Parathyroid adenoma (tissue), 2 donors: Measurements from ENCODE around the gene NRP2.

Source experiments
- H2AFZ ChIP-seq: fragments of 300-600 bp; sonication (generic); one replicate; pipeline ENCODE4 v1.7.0; 2017; ENCODE audit warnings: antibody characterized with exemption, mild to moderate bottlenecking
- H3K27ac ChIP-seq: fragments of 300-600 bp; sonication (generic); one replicate; pipeline ENCODE4 v1.7.0; 2017
- H3K27me3 ChIP-seq: fragments of 300-600 bp; sonication (generic); one replicate; pipeline ENCODE4 v1.7.0; 2017; ENCODE audit warnings: low read length; ENCODE audit not compliant: control insufficient read depth, insufficient read depth
- H3K36me3 ChIP-seq: fragments of 300-600 bp; sonication (generic); one replicate; pipeline ENCODE4 v1.7.0; 2017; ENCODE audit warnings: low read length; ENCODE audit not compliant: control insufficient read depth, insufficient read depth
- H3K4me1 ChIP-seq: fragments of 300-600 bp; sonication (generic); one replicate; pipeline ENCODE4 v1.7.0; 2017; ENCODE audit warnings: control low read depth
- H3K4me2 ChIP-seq: fragments of 300-600 bp; sonication (generic); one replicate; pipeline ENCODE4 v1.7.0; 2017; ENCODE audit warnings: low read length
- H3K4me3 ChIP-seq: fragments of 300-600 bp; sonication (generic); one replicate; pipeline ENCODE4 v1.7.0; 2017; ENCODE audit warnings: low read depth, low read length
- H3K79me2 ChIP-seq: fragments of 300-600 bp; sonication (generic); one replicate; pipeline ENCODE4 v1.7.0; 2017; ENCODE audit warnings: control low read depth
- H3K9ac ChIP-seq: fragments of 300-600 bp; sonication (generic); one replicate; pipeline ENCODE4 v1.7.0; 2017; ENCODE audit warnings: mild to moderate bottlenecking
- H3K9me3 ChIP-seq: fragments of 300-600 bp; sonication (generic); one replicate; pipeline ENCODE4 v1.7.0; 2017; ENCODE audit warnings: low read length; ENCODE audit not compliant: control insufficient read depth
- TF ChIP-seq, protein P1 (sequence below): fragments of 300-600 bp; sonication (generic); IDR thresholded peaks from one replicate; pipeline ENCODE4 v1.7.0; 2017; ENCODE audit warnings: antibody characterized with exemption, mild to moderate bottlenecking
- donor health status: primary hyperparathyroidism.

The NRP2 gene

DNA sequence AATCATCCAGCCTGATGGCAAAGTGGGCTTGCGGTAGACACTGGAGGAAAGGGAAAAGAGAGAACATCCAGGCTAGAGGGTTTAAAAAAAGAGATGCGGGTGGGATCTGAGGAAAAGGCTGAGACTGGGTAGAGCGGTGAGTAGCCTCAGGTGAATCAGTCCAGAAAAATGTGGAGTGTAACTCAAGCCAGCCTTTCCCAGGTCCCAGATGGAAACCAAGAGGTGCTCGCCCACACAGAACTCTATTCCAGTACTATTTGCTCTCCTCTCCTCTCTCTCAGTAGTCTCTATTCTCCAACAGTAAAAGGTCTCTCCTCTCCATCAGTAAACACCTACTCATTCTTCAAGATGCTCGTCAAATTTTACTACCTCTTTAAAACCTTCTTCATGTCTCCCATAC is 38.3 kb upstream of the NRP2 start:
- TF ChIP-seq, protein P1, sequence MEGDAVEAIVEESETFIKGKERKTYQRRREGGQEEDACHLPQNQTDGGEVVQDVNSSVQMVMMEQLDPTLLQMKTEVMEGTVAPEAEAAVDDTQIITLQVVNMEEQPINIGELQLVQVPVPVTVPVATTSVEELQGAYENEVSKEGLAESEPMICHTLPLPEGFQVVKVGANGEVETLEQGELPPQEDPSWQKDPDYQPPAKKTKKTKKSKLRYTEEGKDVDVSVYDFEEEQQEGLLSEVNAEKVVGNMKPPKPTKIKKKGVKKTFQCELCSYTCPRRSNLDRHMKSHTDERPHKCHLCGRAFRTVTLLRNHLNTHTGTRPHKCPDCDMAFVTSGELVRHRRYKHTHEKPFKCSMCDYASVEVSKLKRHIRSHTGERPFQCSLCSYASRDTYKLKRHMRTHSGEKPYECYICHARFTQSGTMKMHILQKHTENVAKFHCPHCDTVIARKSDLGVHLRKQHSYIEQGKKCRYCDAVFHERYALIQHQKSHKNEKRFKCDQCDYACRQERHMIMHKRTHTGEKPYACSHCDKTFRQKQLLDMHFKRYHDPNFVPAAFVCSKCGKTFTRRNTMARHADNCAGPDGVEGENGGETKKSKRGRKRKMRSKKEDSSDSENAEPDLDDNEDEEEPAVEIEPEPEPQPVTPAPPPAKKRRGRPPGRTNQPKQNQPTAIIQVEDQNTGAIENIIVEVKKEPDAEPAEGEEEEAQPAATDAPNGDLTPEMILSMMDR = no peak
- Histone ChIP-seq H3K27ac (no peak overlapping the region), H3K36me3 (no peaks in the 10 kb centered on the region), H3K79me2 (no peaks in the 10 kb centered on the region), H3K9ac (no peak overlapping the region), H3K4me2 (no peak overlapping the region), H3K9me3 (no peaks in the 10 kb centered on the region), H3K4me1 (no peaks in the 10 kb centered on the region), H3K27me3 (peaks cover 3% of the 10 kb centered on the region), H2AFZ (no peak overlapping the region), H3K4me3 (no peak overlapping the region)

DNA sequence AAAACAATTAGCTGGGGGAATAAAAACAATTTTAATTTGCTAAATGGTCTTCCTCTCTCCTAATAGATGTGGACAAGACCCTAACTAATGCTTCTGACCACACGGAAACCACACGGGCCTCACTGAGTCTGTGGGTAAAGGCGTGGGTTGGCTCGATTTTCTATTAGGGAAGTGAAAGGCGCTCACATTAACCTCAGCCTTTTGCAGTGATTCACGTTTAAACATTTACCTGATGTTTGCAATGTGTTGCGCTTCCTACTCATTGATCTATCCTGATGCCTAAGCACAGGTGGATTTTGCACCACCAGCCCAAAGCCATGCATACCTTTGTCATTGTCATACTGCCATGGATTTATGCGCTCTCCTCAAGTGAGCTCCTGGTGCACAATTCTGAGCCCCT is 35.6 kb upstream of the NRP2 start:
- peaks cover 3% of the 10 kb centered on the region for H3K27me3 ChIP-seq
- no peak overlapping the region for H3K4me3 ChIP-seq
- H3K4me1 ChIP-seq = no peaks in the 10 kb centered on the region
- no peak overlapping the region for H2AFZ ChIP-seq
- no peak overlapping the region for H3K4me2 ChIP-seq
- no peaks in the 10 kb centered on the region for H3K9me3 ChIP-seq
- H3K79me2 ChIP-seq = no peaks in the 10 kb centered on the region
- H3K27ac ChIP-seq = no peak overlapping the region
- H3K36me3 ChIP-seq = no peaks in the 10 kb centered on the region
- H3K9ac ChIP-seq = no peak overlapping the region
- TF ChIP-seq, protein P1 = no peak

DNA sequence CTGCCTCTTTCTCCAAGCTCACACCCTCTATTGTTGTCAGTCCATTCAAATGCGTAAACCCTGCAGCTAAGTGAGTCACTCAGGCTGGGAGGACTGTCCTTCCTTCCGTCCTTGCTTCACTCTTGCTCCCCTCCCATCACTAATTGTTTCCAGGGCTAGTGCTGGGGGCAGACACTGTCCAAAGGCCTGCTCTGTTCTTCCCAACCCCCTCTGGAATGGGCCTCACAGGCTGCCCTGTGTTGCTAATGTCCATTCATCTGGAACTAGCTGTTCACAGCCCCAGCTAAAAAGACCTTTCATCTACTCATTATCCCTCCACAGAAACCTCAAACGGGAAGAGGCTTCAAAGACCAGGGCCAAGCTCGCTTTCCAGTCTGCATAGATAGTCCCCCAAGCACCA is 31.9 kb upstream of the NRP2 start:
- Histone ChIP-seq H3K4me2 (no peak overlapping the region), H3K4me3 (no peak overlapping the region), H3K27ac (no peak overlapping the region), H3K27me3 (no peaks in the 10 kb centered on the region), H3K9ac (no peak overlapping the region), H2AFZ (no peak overlapping the region), H3K79me2 (no peaks in the 10 kb centered on the region), H3K4me1 (no peaks in the 10 kb centered on the region), H3K9me3 (no peaks in the 10 kb centered on the region), H3K36me3 (no peaks in the 10 kb centered on the region)
- TF ChIP-seq, protein P1 = no peak

DNA sequence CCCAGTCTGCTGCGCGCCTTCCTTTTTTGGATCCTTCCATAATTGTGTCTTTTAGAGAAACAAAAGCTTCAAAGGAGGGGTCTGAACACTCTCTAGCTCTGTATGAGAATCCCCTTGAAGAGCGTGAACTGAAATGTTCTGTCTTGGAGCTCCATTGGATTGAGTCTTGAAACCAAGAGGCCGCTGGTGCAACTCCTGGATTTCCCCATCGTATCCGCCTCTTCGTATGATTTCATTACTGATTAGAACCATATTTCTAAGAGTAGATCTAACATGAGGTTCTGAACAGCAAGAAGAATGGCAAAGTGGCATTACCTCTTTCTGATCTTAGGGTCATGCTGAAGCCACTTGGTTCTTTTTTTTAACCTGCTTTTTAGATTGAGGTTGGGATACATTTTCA is 31.4 kb upstream of the NRP2 start:
- H3K9me3 ChIP-seq = no peaks in the 10 kb centered on the region
- no peak overlapping the region for H3K27ac ChIP-seq
- H2AFZ ChIP-seq = no peak overlapping the region
- no peaks in the 10 kb centered on the region for H3K27me3 ChIP-seq
- no peaks in the 10 kb centered on the region for H3K4me1 ChIP-seq
- no peak overlapping the region for H3K4me2 ChIP-seq
- no peak overlapping the region for H3K4me3 ChIP-seq
- no peaks in the 10 kb centered on the region for H3K79me2 ChIP-seq
- no peak overlapping the region for H3K9ac ChIP-seq
- no peaks in the 10 kb centered on the region for H3K36me3 ChIP-seq
- TF ChIP-seq, protein P1 = no peak

- Histone ChIP-seq H3K9ac (no peak overlapping the region), H3K27me3 (no peaks in the 10 kb centered on the region), H3K36me3 (no peaks in the 10 kb centered on the region), H2AFZ (no peak overlapping the region), H3K9me3 (no peaks in the 10 kb centered on the region), H3K4me2 (no peak overlapping the region), H3K79me2 (no peaks in the 10 kb centered on the region), H3K27ac (no peak overlapping the region), H3K4me1 (no peaks in the 10 kb centered on the region), H3K4me3 (no peak overlapping the region)
- TF ChIP-seq, protein P1 = no peak
Measured at GRCh38 chr2:205651719-205652118, 30.6 kb upstream of the NRP2 start.
